ENCODE results near the gene HNRNPH3.
"Not testable (repeated sequence)": the region's sequence is repeated elsewhere in the genome, so short reads cannot be mapped to it uniquely, and the experiment has no call there.

The HNRNPH3 gene

GRCh38 chr10:68301790-68302502 is 29.9 kb upstream of the HNRNPH3 start:
- H3K4me3 ChIP-seq (ENCODE audit: low read depth, low read length), result no peak overlapping the region
- no peak for TF ChIP-seq CTCF (IDR thresholded peaks at IDR 0.05; ENCODE audit: borderline replicate concordance, insufficient read depth, low read depth, low read length)

GRCh38 chr10:68302503-68302823 is 29.4 kb upstream of the HNRNPH3 start:
- H3K4me3 ChIP-seq (ENCODE audit: low read depth, low read length), result no peak overlapping the region
- no peak for TF ChIP-seq CTCF (IDR thresholded peaks at IDR 0.05; ENCODE audit: borderline replicate concordance, insufficient read depth, low read depth, low read length)

- H3K4me3 ChIP-seq (ENCODE audit: low read depth, low read length), result no peak overlapping the region
- no peak for TF ChIP-seq CTCF (IDR thresholded peaks at IDR 0.05; ENCODE audit: borderline replicate concordance, insufficient read depth, low read depth, low read length)
These were observed 29.0 kb upstream of the HNRNPH3 start for GRCh38 chr10:68302871-68303270.

- TF ChIP-seq CTCF (IDR thresholded peaks at IDR 0.05; ENCODE audit: borderline replicate concordance, insufficient read depth, low read depth, low read length), result no peak
- H3K4me3 ChIP-seq (ENCODE audit: low read depth, low read length), result no peak overlapping the region
These were observed 27.9 kb upstream of the HNRNPH3 start for GRCh38 chr10:68303849-68304412.

GRCh38 chr10:68305854-68306253 is 26.0 kb upstream of the HNRNPH3 start:
- TF ChIP-seq CTCF (IDR thresholded peaks at IDR 0.05; ENCODE audit: borderline replicate concordance, insufficient read depth, low read depth, low read length), result no peak
- no peak overlapping the region for H3K4me3 ChIP-seq (ENCODE audit: low read depth, low read length)

- H3K4me3 ChIP-seq (ENCODE audit: low read depth, low read length), result no peak overlapping the region
- TF ChIP-seq CTCF (IDR thresholded peaks at IDR 0.05; ENCODE audit: borderline replicate concordance, insufficient read depth, low read depth, low read length), result no peak
These were observed 21.3 kb upstream of the HNRNPH3 start for GRCh38 chr10:68310531-68310930.

- H3K4me3 ChIP-seq (ENCODE audit: low read depth, low read length), result not testable (repeated sequence)
These were observed 16.9 kb upstream of the HNRNPH3 start for GRCh38 chr10:68314930-68315329.

All from GM12875 (cell line).